CD4-positive, alpha-beta T cell treated with Interleukin-12 subunit alpha and Interleukin-12 subunit beta, for 1 hour (primary cell): ENCODE results near the gene COTL1.

ENCODE experiments used
- DNase-seq: peaks from one replicate; pipeline ENCODE4 v3.0.0-alpha.2; 2020

The COTL1 gene, protein sequence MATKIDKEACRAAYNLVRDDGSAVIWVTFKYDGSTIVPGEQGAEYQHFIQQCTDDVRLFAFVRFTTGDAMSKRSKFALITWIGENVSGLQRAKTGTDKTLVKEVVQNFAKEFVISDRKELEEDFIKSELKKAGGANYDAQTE

DNA sequence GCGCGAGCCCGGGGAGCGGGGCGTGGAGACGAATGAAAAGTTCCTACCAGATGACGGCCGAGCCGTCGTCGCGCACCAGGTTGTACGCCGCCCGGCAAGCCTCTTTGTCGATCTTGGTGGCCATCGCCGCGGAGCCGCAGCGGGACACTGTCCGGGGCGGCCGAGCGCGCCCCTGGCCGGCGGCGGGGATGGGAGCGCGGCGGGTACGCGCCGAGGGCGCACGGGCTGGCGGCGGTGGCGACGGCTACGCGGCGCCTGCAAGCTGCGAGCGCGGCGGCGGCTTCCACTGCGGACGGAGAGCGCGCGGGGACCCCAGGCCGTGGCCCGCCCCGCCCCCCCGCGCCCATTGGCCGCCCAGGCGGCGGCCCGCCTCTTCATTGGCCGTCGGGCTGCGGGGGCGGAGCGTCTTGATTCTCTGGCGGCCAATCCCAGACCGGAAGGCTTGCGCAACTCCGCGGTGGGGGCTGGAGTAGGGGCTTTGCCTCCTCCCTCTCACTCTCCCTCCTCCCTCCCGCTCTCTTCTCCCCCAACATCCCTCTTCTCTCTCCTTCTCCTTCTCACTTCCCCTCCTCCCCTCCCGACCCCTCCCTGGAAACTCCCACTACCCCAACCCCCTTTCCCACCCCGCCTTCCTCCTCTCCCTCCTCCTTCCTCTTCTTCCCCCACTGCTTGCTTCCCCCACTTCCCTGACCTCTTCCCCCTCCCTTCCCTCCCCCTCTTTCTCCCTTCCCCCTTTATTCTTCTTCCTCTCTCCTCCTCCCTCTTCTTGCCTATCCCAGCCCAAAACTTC lies at the start of gene COTL1:
TSS of gene COTL1 (minus strand) at position 288 of the 790 bp plus-strand sequence. CDS start at position 124, 164 bp downstream.
- DNase-seq: peak; percentile 96

DNA sequence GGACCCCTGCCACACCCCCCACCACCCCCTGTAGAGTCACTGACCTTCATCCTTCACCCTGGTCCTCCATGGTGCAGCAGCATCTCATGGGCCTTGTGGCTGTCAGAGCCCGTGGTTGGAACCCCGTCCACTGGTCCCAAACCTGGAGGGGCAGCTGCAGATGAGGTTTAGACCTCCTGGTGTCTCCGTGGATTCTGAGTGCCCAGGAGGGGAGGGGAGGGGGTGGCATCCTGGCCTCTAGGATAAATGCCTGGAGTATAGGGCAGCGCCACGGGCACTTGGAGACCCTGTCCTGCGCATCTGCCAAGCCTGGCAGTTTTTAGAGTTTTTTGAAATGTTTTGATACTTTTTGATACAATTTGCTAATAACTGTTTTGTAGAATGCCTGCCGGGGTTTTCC lies 48.0 kb upstream of the COTL1 start:
- no peak for DNase-seq

DNA sequence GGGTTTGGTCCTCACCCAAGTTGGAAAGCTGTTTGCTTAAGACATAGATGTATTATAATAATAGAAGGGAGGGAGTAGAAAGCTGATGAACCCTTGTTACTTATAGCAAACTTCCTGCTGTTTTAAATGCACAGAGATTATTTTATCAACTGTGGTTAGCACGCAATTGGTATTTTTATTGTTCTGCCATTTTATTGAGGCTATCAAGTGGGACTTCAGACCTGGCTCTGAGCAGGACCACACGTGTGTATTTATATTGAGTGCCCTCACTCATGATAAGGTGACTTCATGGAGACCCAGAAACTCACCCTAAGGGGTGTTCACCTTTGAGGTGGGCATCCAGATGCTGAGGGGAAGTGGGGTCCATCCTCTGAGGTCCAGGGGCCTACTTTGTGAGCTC lies 47.5 kb upstream of the COTL1 start:
- no peak for DNase-seq

DNA sequence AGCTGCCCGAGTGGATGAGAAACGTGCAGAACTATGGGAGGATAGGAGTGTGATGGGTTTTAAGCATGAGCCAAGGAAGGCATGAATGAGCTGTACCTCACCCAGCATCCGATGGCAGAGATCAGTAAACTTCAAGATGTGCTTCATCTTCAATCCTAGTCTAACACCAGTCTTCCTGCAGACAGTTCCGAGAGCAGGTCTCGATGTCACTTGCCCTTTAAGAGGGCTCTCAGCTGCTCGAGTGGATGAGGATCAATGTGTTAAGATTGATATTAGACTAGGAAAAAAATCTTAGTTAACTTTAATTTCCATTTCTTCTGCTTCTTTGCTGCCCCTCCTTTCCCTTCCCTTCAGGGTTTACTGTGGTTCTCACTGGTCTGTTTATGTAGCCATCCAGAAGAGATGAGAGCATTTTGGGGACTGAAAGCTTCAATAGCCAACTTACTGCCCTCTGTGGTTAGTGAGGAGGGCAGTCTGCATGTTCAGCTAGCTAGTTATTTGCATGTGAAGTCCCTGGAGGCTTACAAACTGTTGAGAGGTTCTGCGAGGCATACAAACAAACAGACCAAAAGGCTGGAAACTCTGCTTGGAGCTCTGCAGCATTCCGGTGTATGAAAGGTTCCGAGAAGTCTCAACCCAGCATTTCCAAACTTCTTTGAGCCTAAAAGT lies 45.7 kb upstream of the COTL1 start:
- no peak for DNase-seq

DNA sequence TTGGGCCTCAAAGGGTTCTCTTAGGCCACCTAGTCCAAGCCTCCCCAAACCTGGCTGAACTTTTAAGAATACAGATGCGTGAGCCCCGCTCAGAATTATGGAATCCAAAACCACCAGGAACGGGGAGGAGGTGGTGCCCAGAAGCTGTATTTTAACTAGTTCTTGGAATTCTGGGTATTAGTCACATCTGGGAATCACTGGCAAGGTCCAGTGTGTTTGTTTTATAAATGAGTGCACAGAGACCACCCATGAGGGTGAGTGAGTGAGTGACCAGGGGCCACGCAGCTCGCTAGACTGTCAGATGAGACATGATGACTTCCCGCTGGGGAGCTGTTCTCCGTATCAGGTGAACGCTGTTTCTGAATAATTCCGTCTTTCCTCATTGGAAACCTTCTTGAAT lies 44.6 kb upstream of the COTL1 start:
- DNase-seq: no peak

DNA sequence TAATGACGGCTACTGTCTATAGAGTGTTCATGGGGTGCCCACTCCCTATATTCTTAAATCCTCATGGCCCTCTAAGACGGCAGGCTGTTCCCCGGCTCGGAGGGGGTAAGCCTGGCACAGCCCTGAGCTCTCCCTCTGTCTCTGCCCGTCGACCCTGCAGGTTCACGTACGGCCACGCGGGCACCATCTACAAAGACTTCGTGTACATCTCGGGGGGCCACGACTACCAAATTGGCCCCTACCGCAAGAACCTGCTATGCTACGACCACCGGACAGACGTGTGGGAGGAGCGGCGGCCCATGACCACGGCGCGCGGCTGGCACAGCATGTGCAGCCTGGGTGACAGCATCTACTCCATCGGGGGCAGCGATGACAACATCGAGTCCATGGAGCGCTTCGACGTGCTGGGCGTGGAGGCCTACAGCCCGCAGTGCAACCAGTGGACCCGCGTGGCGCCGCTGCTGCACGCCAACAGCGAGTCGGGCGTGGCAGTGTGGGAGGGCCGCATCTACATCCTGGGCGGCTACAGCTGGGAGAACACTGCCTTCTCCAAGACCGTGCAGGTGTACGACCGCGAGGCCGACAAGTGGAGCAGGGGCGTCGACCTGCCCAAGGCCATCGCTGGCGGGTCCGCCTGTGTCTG lies 43.7 kb upstream of the COTL1 start:
- no peak for DNase-seq

DNA sequence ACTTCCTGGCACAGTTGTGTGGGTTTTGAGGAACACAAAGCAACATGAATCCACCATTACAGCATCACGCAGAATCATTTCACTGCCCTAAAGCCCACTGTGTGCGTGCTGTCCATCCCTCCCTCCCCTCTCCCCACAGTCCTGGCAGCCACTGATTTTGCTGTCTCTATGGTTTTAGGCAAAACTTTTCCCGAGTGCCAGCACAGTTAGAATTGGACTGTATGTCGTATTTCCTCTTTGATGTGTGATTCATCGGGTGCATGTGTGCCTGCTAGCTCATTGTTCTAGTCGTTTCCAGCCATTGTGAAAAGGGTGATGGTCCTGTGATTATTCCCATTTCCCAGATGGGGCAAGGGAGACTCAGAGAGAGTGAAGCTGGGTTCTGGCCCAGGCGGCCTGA lies 43.1 kb upstream of the COTL1 start:
- no peak for DNase-seq

DNA sequence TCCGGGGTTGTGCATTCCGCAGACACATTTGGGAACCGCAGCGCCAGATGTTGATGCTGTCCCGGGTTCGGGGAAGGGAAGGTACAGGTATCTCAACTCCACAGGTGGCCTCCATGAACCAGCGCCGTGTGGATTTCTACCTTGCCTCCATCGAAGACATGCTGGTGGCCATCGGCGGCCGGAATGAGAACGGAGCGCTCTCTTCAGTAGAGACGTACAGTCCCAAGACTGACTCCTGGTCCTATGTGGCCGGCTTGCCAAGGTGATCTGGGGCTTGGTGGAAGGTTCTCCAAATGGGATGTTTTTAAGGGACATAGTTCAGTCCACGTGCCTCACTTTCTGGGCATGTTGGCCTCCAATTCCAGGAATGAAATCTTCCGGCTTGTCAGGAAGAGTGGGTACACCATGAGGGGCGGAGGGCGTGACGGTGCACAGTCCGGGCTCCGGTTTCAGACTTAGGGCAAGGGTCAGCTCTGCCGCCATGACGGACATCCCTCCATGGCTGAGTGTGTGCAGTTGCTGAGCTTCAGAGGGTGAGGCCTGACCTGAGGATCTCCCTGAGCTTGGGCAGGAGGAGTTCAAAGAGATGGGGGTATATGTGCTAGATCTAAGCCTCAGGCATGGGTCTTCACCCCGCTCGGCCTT lies 41.9 kb upstream of the COTL1 start:
- no peak for DNase-seq

DNA sequence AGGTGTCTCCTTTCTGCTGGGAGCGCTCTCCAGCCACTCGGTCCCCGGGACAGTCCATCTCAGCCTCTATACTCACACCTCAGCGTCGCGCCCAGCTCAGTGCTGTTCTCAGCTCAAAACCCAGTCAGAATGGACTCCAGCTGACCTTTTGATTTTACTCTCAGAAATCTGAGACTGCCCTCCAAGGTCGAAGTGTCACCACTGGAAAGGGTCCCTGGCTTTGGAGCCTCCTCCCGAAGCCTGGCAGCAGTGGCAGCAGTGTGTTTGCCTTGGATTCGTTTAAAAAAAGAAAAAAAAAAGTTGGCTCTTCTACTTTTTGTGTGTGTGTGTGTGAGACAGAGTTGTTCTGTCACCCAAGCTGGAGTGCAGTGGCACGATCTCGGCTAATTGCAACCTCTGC lies 40.8 kb upstream of the COTL1 start:
- no peak for DNase-seq

DNA sequence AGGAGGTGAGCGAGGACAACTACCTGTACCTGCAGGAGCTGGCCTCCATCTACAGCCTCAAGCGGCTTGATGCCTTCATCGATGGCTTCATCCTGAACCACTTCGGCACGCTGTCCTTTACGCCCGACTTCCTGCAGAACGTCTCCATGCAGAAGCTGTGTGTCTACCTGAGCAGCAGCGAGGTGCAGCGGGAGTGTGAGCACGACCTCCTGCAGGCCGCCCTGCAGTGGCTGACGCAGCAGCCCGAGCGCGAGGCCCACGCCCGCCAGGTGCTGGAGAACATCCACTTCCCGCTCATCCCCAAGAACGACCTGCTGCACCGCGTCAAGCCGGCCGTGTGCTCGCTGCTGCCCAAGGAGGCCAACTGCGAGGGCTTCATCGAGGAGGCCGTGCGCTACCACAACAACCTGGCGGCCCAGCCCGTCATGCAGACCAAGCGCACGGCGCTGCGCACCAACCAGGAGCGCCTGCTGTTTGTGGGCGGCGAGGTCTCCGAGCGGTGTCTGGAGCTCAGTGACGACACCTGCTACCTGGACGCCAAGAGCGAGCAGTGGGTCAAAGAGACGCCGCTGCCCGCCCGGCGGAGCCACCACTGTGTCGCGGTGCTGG lies 39.5 kb upstream of the COTL1 start:
- DNase-seq: no peak

DNA sequence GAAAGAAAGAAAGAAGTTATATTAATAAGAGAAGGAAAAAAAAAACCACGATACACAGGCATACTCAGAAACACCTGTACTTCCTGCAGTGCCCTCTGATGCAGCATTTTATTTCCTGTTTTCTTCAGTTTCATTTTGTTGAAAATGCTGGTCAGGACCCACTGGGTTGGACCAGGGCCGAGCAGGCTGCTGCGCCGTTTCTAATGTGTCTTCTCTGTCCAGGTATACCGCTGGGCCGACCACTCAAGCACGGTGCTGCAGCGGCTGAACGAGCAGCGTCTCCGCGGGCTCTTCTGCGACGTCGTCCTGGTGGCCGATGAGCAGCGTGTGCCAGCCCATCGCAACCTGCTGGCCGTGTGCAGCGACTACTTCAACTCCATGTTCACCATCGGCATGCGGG lies 38.8 kb upstream of the COTL1 start:
- DNase-seq: no peak

DNA sequence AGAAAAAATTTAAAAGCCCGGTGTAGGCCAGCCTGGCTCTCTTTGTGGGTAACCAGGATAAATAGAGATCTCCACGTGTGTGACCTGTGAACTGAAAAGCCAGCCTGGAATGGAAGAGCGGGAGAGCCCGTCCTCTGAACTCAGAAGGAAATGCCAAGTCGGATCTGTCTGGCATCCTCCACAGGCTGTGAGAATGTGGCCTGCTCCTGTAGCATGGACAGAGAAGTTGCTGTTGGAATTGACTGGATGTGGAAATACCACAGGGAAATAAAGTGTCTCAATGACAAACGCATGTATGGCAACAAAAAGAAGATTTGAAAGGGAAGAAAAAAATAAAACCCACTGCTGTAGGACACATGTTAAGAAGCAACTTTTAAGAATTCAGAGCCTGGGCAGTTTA lies 37.1 kb upstream of the COTL1 start:
- DNase-seq: no peak

DNA sequence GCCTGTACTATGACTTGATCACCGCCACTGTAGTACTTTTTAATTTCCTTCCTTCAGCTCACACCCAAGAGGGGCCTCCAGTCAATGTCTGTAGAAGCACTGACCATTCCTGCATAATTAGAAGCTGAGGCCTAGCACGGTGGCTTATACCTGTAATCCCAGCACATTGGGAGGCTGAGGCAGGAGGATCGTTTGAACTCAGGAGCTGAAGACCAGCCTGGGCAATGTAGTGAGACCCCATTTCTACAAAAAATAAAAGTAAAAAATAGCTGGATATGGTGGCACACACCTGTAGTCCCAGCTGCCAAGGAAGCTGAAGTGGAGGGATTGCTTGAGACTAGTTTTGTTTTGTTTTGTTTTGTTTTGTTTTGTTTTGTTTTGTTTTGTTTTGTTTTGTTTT lies 36.4 kb upstream of the COTL1 start:
- no peak for DNase-seq

DNA sequence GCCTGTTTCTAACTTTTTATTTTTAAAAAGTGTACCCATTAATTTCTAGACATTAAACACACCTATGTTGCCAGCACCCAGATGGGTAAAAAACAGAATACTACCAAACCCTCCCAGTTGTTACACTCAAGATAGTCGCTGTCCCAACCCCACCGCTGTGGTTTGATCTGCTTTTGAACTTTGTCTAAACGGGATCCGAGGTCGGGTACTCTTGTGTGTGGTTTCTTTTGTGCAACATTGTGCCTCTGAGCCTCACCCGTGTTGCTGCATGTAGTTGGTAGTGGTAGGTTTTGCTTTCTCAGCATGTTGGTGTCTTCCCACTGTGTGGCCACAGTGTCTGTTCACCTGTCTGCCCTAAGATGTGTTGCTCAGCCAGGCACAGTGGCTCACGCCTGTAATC lies 34.7 kb upstream of the COTL1 start:
- DNase-seq: peak; percentile 60

DNA sequence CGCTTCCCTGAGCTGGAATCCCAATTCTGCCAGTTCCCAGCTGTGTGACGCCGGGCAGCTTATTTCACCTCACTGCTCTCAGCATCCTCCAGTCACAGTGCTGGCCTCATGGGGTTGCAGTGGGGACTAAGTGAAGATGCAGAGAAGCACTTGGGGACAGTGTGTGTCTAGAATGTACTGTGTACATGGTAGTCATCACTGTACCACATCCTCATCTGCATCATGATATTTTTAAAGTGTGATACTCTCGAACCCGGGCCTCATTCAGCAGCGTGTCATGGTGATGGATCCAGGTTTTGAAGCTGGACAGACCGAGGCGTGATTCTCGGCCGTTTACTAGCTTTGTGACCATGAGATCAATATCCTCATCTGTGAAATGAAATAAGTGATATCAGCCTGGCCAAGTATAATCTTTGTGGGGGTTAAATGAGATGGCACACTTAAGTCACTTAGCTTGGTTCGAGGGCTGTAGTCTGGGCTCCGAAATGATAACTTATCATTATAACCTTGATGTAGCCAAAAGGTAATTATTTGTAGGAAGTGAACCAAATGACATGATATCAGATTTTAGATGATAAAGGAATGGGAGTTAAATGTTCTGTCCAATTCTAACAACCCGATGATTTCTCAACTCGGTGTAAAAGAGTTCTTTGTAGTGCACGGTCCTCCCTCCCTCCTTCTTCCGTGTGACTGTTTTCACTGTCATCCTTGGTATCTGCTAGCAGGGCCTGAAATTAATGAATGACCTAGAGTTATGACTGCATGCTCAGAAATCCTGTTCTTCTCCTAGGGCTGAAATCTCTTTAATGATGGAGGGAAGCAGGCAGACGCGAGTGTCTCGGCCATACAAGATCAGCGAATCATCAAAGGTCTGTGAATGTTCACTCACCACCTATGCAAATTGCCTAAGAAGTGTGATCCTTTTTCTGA lies 32.4 kb upstream of the COTL1 start:
- DNase-seq: no peak

DNA sequence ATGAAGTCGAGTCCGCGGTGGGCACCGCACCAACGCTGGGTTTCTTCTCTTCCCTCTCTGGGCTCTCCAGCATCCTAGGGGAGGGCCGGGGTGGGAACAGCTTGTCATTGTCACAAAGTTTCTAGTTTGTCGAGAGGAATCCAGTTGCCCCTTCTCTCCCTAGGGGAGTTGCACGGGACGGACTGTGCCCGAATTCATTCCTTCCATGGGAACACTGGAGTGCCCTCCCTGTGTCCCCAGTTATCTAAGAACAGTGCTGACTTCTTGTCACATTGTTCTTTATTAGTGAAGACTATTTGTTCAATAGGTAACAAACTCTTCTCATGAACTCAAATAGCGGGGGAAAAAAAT lies 31.6 kb upstream of the COTL1 start:
- DNase-seq: no peak

DNA sequence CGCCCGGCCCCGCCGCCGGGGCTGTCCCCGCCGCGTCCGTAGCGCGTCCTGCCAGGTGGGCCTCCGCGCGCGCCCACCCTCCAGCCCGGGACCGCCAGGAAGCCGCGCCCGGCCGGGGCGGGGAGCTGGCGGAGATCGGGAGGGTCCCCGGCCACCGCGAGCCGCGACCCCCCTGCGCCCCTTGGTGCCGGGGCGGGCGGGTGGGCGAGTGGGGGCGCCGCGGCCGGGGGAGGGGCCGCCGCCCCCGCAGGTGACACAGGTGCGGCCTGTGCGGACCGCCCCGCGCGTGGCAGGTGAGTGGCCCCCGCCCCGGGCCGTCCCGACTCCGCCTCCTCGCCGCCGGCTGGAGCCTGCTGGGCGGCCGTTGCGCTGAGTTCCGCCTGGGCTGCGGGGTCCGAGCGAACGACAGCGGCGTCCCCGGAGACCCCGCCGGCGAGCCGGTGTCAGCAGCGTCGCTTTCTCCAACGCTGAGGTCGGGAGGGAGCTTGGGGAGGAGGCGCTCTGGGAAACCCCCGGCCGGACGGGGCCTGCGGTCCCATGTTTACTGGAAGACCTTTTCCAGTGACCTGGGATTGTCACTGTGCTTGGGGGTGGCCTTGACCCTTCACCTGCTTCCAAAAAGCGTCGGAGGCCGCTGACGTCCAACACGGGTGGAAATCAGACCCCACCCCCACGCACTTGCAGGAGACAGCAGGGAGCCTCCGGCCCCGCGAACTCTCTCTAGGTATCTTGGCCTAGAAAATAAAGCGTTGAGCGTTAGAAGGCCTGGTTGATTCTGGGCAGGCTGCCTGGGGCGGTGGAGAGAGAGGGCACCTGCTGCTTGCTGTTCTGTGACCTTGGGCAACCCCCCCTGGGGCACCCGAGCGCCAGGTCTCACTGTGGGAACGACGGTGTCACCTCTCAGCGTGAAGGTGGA lies 31.0 kb upstream of the COTL1 start:
- peak; percentile 47 for DNase-seq

DNA sequence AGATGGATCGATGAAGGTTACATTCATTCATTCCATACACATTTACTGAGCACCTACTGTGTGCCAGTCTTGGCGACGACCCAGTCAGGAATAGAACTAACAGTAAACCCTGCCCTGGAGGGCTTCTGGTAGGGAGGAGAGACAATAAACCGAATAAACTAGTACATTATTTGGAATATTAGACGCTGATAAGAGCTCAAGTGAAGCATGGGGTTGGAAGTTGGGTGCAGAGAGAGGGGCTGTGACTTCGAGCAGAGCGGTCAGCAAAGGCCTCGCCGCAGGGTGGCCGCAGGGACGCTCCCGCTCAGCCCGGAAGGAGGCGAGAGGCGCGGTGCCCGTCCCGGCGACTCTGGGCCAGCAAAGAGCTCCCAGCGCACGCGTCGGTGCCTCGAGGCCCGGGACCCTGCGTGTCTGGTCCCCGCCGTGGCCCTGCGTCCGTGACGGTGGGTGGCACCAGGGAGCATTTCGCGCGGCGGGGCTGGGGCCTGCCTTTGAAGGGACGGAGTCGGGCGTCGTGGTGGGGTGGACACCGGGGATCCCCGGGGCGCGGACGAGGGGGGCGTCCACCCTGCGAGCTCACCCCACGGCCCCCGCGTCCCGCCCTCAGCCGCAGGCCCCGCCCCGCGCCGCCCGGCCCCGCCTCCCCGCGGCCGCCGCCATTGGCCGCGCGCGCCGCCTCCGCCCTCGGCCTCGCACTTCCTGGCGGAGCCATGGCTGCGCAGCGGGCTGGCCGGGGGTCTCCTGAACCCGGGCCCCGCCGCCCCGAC lies 30.1 kb upstream of the COTL1 start, which contains the start of gene KLHL36:
TSS of gene KLHL36 (plus strand) at position 684 of the 767 bp plus-strand sequence. CDS start 2,357 bp downstream, outside the sequence.
- DNase-seq: peak; percentile 83

DNA sequence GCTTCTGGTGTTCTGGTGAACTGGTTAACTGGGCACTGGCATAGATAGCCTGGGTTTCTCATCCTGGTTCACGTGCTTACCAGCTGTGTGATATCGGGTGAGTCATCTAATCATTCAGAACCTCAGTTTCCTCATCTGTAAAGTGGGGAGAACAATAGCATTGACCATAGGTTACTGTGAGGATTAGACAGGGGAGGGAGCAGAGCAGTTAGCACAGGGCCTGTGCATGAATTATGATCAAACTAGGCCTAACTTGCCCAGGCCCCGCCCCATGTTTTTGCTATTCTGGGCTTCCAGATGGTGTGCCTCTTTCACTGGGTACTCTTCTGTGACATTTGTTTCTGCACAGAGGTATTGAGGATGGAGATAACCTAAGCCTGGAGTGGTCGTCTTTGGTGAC lies 25.8 kb upstream of the COTL1 start:
- DNase-seq: no peak

DNA sequence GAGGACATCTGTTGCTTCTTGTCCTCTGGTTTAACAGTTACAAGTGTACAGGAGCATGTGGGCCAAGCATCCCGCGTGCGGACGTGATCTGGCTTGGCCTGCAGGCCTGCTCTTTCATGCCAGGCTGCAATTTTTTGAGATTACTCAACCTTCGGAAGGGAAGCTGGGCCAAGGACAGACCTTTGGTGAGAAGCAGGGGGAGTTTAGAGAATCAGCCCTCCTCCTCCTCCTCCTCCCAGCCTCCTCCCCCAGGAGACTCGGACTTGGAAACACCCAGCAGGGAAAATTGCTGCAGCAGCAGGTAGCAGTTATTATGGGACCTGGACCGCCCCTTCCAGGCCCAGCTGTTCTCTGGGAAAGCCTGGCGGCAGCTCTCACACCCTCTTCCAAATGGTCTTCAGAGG lies 25.3 kb upstream of the COTL1 start:
- DNase-seq: no peak
